Muscle of back (tissue), 11 donors: Measurements from ENCODE around the gene VWA8. TPM values are rescaled to one million over a fixed set of nuclear protein-coding genes. Genes with fewer than 3 reads are reported as not detected.
"Not testable (repeated sequence)": the region's sequence is repeated elsewhere in the genome, so short reads cannot be mapped to it uniquely, and the experiment has no call there.

Experiments
- DNase-seq, 3 donors: peaks; one replicate each; pipeline versions ENCODE4 v3.0.0 to v3.0.0-alpha.2; 2013
- polyA plus RNA-seq, 10 donors: library from polyadenylated mRNA; unstranded; fragments of 120-200 nt; gene quantifications; one replicate each; pipeline ENCODE4 v1.2.1, GENCODE V29; 2013; ENCODE audit not compliant: insufficient read length in 10 of 10

Gene VWA8
- polyA plus RNA-seq, 10 donors: 7.1 to 12.2 (median 9.8) TPM

DNA sequence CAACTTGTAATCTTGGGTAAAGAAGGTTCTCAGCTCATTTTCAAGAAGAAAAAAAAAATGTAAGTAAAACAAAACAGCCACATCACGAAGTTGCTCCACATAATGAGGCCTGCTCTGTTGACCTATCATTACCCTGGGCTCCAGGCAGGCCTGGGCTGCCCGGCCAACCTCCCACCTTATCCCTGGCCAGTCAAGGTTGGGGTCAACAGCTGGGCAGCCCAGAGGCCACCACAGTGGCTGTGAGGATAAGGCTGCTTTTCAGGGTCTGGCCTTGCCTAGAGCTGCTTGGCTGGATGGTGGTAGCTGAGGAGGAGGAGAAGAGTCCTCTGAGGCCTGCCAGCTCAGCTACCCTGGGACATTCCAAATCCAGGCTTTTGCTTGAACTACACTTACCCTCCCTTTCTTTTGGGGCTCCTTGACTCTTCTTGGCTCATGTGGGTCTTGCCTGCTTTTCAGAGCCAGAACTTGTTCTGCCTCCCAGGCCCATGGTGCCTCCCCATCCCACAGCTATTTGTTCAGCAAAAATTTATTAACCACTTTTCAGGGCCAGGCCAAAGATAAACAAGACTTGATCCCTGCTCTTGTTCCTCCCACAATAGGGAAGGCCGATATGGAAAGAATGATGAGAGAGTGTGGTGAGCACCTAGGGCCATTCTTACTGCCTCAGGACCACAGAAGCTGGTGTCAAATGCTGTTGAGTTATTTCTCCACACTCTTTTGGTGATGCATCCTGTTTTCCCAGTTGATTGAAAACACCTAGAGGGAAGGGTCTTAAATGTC lies 401.9 kb downstream of the VWA8 start:
- no peak for DNase-seq

DNA sequence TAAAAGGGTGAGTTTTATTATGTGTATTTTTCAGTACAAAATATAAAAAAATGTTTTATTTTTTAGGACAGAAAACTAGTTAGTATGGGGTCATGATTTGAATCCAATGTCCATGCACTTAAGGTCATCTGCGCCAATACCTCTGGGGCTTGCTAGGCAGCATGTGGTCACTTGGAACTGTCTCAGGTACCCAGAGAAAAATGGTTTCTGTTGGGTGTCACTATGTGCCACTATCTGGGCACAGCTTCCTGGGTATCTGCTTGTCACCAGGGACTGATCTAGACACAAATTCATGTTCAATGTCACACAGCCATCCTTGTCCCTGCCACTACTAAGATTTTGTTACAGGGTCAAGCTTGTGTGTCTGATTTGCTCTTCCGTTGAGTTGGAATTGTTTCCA lies 403.2 kb downstream of the VWA8 start:
- no peak for DNase-seq

DNA sequence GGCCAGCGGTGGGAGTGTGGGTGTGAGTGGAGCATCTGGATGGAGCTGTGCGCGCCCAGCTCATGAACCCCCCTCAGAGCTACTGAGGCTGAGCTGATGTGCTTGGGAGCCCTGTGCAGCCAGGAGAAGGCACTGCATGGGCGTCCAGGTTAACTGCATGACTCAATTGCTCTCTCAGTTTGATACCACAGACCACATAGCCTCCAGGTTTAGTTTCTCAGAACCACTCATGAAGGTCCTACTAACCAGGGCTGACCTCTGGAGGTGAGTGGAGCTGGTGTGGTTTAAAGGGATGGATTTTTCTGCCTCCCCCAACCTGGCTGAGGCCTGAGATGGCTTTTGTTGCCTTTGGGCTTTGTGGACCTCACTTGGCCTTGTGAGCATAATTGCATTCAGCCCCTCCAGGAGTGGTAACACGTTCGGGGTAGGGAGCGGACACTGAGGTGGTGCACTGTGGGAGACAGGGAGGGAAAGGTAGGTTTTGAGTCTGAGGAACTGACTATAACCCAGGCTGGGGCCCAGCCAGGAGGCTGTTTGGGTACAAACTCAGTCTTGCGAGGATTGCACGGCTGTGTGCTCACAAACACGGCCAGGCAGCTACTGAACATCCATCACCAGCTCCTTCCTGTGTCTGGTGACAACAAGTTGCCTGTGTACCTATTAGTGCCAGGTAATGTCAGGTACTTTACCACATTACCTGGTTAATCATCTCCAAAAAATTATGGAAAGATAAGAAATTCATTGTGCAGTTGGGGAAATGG lies 406.1 kb downstream of the VWA8 start:
- no peak for DNase-seq

DNA sequence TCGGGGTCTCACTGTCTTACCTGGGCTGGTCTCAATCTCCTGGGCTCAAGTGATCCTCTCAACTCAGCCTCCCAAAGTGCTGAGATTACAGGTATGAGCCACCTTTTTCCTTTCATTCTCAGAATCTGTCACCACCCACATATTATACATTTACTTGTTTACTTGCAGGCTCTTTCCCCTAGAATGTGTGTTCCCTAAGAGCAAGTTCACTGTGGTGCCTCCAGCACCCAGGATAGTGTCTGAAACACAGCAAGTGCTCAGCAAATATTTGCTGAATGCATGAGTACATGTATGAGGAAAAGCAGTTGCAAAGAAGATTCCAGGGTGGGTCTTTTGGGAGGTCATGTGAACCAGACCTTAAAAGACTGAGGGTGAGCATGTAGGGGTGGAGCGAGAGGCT lies 406.7 kb downstream of the VWA8 start:
- DNase-seq: no peak

DNA sequence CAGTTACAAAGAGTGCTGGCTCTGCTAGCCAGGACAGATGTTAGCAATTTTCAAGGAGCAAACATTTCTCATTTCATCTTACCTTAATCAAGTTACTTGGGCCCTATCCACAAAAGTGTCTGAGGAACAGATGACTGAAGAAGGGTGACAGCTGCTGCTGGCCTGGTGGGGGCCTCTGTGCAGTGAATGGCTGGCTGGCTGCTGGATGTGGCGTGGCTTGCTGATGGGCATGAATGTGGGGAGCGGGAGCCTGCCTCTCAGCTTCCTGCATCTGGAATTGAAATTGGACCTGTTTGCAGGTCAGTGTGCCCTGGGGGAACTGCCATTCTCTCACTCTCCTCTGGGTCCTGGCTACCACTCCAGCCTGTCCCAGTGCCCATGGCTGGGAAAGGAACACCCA lies 408.9 kb downstream of the VWA8 start:
- DNase-seq: no peak

DNA sequence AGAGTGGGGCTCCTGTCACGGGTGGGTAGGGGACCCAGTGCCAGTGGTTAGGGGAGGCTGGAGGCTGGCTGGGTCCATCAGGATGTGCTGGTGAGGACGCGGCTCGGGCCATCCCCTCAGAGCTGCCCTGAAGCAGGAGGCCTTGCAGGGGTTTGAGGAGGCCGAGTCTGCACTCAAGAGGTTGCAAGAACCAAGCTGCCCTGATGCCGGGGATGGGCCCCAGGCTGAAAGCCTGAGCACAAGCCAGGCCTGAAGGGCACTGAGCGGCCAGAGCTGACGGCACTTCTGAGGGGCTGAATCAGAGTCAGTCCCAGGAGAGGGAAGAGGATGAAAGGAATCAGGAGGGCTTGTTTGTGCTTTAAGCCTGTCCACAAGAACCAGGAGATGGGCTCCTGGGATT lies 410.6 kb downstream of the VWA8 start:
- no peak for DNase-seq

DNA sequence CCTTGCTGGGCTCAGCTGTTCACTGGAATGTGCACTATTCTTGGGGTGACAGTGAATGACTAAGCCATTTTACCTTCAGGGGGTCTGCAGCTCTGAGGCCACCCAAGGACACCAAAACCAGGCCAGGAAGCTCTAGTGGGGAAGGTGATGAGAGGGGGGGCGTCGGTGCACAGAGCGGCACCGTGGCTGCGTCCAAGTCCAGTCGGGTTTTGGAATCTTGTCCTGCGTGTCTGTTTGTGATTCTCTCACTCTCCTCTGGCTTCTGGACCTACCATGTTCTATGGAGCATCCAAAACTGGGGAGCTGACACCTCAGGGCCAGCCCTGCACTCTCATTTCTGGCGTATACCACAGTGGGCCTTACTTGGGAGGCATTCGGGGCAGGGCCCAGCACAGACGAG lies 411.4 kb downstream of the VWA8 start:
- no peak for DNase-seq

DNA sequence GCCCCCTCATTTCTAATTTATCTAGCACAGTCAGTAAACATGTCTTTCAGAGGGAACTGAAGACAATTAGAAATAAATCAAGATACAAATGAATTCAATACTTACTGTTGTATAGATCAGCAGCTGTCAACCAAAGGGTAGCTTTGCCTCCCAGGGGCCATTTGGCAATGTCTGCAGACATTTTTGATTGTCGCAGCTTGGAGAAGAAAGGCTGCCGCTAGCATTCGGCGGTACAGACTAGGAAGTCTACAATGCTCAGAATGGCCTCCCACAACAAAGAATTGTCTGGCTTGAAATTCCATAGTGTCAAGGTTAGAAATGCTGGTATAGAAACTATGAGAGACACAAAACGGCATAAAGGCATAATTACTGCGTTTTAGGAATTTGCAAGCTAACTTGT lies 412.0 kb downstream of the VWA8 start:
- no peak for DNase-seq

DNA sequence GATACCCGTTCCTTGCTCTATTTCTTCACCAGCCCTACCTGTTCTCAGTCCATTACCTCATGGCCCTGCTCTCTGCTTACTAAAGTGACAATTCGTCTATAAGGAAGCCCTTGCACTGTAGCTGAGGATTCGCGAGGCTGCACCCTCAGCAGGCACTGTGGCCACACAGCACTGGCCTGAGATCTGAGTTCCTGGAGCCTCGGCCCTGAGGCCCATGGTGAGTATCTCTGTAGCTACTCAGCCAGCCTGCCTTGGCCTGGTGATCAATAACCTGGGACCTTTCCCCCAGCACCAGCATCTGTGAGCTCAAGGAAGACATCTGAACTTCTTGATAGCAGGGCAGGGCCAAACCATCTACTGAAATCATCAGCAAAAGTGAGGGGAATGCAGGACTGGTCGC lies 412.9 kb downstream of the VWA8 start:
- peak in 1 of 3 donors; percentile 44 for DNase-seq

DNA sequence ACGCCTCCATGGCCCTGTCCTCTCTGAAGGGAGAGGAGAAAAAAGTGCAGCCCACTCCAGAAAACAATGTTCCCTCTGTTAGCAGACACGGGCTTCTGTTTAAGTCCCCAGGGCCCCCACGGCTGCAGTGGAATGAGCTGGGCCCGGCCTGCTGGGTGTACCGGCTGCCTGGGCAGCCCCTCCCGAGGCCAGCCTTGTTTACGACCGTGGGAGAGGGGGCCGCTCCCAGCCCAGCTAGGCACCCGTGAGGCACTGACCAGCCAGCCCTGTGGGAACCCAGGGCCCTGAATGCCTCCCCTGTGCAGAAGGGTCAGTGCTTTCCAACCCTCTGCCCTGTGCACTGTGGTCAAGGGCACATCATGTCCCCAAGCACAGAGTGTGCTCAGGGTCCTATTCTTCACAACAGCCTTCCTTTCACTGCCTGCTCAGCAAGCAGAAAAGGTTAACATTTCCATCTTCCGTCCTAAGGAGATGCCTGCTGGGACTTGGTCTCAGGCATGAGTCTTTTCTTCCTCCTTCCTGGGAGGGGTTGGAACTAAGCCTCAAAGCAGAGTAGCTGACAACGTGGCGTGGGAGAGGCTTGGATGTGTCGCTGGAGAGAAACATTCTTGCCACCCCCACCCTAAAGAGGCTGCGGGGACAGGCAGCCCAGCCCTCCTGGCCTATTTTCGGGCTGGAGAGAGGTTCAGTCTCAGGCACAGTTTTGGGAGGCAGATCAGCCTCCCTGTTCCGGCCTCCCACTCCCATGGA lies 413.5 kb downstream of the VWA8 start:
- DNase-seq: peak in 1 of 3 donors; percentile 80

DNA sequence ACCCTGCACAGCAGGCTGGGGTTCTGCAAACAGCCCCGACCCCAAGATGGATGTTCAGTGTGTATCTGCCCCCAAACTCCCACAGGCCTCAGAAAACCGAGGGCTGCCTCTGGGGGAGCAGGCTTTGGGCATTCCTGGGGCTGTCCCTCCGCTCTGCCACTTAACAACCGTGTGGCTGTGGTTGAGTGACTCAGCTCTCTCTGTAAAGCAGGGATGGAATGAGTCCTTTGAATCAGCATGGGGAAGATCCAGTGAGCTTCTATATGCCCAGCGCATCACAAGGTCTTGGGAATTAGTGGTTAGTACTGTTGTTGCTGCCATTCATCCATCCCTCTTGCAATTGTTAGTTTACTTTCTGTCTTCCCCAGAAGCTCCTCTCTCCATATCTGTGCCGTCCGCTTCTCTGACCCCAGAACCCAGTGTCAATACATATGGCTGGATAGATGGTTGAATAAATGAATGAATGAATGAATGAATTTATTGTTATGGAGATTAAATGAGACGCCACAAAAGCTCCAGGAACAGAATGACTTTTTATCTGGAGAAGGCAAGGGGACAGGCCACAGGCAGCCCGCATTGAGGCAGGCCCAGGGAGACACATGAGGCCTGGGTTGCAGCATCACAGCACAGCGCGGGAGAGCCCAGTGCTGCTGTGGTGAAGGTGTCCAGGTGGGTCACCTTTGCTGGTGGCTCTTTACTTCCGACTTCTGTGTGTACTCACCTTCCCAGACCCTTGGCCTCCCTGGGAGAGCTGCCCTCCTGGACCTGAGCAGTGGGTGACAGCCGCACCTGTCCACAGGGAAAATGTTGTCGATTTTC lies 414.3 kb downstream of the VWA8 start:
- peak in 1 of 3 donors; percentile 68 for DNase-seq

DNA sequence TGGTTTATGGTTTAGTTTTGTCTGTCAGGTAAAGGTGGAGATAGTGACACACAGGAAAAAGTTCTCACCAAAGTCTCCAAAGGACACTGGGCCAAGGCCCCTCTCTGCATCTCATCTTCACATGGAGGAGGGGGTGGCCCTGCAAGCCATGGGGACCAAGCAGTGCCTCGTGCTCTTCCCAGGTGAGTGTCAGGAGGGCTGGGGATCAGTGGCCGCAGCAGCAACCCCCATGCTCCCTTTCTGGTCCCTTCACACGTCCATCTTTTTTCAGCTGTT lies 415.5 kb downstream of the VWA8 start:
- no peak for DNase-seq

DNA sequence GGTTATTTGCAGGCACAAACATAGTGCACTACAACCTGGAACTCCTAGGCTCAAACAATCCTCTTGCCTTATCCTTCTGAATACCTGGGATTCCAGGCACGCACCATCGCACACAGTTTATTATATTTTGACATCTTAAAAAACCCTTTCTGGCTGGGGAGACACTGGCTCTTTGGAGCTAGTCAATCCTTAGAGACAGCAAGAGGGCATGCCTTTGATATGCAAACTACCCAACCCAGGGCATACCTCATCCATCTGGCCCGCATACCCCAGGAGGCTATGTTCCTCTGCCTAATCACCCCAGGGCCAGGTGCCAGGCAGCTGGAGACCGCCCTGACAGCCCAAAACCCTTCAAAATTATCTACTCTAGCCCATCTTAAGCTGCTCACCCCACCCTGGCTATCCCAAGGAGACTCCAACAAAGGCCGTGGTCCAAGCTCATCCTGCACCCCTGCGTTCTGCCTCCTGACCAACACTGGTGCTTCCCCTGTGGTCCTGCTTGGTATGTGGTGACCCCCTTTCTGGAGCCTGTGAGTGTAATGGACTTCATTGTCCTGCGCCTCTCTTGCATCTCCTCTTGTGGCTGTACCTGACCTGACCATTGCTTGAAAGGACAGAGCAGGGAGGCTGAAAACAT lies 417.1 kb downstream of the VWA8 start:
- DNase-seq: no peak

DNA sequence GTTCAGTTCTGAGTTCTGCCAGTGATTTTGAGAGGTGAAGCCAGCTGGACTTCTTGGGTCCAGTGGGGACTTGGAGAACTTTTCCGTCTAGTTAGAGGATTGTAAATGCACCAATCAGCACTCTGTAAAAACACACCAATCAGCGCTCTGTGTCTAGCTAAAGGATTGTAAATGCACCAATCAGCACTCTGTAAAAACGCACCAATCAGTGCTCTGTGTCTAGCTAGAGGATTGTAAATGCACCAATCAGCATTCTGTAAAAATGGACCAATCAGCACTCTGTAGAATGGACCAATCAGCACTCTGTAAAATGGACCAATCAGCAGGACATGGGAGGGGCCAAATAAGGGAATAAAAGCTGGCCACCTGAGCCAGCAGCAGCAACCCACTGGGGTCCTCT lies 418.1 kb downstream of the VWA8 start:
- not testable (repeated sequence) for DNase-seq

DNA sequence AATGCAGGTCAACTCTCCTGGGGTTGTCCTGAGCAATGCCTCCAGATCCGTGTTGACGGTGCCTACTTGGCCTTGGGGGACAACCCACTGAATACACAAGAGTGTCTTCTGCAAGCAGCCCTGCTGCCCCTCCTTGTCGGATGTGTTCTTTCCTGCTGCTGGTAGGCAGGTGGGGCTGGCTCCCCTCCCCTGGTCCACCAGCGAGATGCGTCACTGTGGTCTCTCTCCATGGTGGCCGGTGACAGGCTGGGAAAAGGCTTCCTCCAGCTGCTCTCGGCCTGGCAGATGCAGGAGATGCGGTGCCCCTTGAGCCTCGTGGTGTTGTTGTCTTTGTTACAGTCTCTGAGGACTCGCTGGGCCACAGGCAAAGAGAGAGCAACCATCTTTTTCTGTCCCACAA lies 418.6 kb downstream of the VWA8 start:
- DNase-seq: no peak

DNA sequence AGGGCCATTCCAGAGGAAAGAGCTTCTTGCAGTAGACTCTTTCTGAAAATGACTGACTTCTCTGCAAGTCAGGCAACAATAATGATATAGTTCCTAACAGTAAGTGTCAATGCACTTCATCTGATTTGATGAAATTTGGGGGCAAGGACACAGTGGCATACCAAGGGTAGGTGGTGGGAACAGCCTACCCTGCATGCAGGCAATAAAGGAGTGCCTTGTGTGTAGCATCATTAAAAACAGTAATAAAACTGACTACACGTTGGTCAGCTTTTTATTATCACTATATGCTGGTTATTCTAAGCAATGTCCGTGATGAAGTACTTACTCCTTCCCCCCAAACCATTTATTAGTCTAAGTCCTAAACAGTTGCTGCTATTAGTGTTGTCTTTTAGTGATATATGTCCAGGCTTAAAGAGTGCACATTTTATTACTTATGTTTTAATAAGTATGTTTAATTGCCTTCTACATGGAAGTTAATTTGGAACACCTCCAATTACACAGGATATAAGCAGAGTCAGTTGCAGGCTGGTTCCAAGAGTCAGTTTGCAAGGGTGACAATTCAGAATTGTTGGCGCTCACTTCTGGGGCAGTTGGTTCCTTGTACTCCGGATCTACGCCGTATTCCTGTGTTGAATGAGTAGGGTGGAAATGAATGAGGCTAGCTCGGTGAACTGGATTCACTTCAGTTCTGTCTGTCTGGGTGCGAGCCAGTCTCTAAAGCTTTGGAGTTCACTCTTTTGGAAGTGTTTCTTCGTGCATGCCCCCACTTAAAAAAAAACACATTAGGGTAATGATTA lies 419.6 kb downstream of the VWA8 start:
- no peak for DNase-seq

DNA sequence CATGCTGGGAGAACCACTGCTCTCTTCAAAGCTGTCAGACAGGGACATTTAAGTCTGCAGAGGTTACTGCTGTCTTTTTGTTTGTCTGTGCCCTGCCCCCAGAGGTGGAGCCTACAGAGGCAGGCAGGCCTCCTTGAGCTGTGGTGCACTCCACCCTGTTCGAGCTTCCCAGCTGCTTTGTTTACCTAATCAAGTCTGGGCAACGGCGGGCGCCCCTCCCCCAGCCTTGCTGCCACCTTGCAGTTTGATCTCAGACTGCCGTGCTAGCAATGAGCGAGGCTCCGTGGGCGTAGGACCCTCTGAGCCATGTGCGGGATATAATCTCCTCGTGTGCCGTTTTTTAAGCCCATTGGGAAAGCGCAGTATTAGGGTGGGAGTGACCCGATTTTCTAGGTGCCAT lies 420.7 kb downstream of the VWA8 start:
- DNase-seq: not testable (repeated sequence)

DNA sequence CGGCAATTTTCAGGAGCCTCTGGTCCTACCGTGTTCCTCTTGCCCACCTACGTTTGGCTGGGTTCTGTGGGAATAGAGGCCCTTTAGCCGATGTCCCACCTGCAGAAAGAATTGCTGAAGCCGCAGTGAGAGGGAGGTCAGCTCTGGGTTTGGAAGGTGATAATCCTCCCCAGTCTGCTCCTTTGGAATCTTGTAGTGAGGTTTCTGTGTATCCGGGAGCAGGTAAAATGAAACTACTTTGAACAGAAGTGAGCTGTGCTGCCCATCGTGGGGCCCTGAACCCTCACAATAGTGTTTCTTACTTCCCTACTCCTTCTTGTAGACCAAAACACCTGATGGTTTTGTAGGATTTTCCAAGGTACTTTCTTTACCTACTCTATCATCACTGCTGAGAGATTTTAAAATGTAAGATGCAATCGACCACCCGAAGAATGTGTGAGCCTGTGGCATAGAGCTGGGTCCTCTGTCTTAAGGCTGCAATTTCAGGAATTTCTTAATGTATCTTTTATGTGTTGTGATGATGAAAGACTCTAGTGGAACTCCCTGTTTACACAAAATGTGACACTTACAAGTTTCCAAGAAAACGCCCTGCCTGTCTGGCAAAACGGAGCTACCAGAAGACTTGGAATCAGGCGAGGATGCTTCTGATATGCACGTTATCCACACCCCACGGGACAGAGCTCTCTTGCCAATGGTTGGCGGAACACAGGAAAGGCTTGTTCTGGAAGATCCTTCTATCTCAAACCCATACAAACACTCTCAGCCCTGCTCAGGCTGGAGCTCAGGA lies 427.4 kb downstream of the VWA8 start:
- no peak for DNase-seq

DNA sequence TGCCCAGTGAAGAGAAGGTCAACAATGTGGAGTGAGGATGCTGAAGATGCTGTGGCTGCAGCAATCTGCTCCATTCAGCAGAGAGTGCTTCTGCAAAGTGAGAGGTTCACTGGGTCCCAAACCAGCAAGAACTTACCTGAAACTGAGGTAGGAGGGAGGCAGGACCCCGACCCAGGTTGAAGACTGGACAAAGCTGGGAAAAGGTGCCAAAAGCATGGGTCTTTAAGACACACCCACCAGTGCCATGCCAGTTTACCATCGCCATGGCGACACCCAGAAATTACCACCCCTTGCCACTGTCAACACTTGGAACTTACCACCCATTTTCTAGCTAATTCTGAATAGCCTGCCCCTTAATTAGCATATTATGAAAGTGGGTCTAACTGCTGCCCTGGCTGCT lies 432.9 kb downstream of the VWA8 start:
- no peak for DNase-seq
